Fibroblast of skin of abdomen (primary cell): ENCODE measurements around the gene CUEDC2. TPM values are rescaled to one million over a fixed set of nuclear protein-coding genes. Genes with fewer than 3 reads are reported as not detected.

Experiments
- DNase-seq: peaks from one replicate; pipeline ENCODE4 v3.0.0-alpha.2; 2013
- polyA plus RNA-seq, 2 experiments: library from polyadenylated mRNA; unstranded; fragments of 120-200 nt; gene quantifications; one replicate each; pipeline ENCODE4 v1.2.1, GENCODE V29; 2013; ENCODE audit not compliant: insufficient read length in 2 of 2

Gene CUEDC2
- polyA plus RNA-seq (2013, experiment 1 of 2; ENCODE audit: insufficient read length) = 83.7 TPM
- 89.3 TPM for polyA plus RNA-seq (2013, experiment 2 of 2; ENCODE audit: insufficient read length)

DNA sequence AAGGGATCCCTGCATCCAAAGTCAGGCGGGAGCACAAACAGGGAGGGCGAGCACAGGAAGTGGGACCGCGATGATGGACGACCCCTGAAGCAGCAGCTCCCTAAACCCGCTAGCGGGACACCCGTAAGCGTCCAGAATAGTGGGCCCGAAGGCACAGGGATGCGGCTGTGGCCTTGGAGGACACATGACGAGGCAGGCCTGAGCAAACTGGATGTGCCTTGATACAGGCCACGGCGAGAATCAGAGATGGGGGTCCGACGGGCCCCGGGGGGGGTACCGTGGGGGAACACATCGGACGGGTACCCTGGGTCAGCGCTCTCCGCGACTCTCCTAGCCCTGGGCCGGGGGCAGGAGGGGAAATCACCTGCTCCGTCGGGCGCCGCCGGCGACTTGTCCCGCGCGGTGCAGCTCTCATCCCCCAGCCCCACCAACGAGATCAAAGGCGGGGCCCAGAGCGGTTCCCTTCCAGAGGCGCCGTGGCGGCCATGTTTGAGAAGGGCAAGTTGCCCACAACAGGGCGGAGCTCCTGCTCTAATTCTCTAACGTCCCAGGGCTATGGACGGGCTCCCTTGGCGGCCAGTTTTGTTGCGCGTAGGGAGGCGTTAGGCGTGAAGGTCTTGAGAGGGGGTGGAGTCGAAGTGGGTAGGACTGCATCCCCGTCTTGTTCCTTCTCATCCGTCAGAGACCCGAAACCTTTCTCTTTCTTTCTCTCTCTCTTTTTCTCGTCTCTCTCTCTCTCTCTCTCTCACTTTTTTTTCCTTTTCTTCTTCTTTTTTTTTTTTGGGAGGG is at the start of gene CUEDC2:
CUEDC2 (minus strand) TSS at position 413 of the 789 bp plus-strand sequence. CDS start 7,386 bp downstream, outside the sequence.
- DNase-seq = peak; percentile 98

- DNase-seq = no peak
These were observed 48.0 kb upstream of the CUEDC2 start for GRCh38 chr10:102480396-102480795.

DNA sequence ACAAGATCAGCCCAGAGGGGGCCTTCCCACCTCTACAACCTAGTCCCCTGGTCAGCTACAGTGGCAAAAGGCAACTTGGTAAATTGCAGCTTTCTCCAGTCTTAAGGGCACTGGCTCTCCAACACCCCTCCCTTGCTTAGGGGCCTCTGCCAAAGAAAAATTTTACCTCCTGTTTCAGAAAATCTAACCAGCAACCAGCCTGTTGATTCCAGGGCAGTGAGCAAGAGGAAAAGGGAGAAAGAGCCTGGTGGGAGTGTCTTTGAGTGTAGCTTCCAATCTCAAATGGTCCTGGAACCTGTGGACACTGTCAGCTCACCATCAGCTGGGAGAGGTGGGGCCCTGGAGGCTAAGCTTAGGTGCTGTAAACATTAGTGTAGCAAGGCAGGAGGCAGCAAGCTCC is 47.3 kb upstream of the CUEDC2 start:
- DNase-seq = no peak

DNA sequence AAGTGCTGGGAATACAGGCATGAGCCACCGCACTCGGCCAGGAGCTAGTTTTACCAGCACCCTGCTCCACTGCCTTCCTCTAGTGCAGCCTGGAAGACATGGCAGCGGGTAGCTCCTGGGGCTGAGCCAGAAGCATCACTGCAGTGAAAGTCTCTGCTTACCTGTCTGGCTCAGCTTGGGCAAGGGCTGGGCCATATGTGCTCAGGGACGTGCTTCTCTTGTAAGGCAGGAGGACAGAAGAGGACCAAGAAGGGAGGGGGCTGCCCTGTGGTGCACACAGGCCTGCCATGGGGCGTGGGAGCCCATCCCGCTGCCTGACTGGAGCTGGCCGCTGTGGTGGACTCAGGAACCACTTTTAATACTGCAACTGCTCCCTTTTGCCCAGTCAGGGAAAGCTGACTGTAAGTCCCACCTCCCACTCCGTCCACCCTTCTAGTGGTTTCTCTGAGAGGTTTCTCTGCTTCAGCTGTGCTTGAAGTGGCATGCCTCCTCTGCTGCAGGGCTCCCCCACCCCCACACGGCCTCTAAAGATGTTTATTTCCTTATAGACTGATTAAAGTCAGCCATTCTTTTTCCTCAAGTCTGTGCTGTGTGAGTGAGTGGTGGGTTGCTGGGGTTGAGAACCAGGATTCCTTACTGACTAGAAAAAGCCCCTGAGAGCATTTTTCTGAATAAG is 44.2 kb upstream of the CUEDC2 start:
- no peak for DNase-seq

DNA sequence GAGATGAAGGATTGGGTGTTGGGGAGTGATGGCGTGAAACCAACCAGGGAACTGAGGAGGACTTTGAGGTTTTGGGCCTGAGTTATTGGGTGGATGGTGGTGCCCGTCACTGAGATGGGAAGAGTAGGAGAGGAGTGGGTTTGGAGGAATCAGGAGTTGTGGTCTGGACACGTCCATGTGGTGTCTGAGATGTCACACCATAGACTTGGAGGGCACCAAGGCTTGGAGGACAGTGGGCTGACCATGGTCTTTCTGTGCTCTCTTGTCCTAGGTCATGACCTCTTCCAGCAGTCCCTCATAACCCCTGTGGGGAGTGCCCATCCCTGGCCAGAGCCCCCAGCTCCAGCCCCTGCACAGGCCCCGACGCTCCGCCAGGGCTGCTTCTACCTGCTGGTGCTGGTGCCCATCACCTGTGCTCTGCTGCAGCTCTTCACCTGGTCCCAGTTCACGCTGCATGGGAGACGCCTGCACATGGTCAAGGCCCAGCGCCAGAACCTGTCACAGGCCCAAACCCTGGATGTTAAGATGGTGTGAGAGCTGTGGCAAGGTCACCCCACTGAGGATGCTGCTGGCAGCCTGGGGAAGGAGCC is 43.2 kb upstream of the CUEDC2 start:
- DNase-seq = no peak

DNA sequence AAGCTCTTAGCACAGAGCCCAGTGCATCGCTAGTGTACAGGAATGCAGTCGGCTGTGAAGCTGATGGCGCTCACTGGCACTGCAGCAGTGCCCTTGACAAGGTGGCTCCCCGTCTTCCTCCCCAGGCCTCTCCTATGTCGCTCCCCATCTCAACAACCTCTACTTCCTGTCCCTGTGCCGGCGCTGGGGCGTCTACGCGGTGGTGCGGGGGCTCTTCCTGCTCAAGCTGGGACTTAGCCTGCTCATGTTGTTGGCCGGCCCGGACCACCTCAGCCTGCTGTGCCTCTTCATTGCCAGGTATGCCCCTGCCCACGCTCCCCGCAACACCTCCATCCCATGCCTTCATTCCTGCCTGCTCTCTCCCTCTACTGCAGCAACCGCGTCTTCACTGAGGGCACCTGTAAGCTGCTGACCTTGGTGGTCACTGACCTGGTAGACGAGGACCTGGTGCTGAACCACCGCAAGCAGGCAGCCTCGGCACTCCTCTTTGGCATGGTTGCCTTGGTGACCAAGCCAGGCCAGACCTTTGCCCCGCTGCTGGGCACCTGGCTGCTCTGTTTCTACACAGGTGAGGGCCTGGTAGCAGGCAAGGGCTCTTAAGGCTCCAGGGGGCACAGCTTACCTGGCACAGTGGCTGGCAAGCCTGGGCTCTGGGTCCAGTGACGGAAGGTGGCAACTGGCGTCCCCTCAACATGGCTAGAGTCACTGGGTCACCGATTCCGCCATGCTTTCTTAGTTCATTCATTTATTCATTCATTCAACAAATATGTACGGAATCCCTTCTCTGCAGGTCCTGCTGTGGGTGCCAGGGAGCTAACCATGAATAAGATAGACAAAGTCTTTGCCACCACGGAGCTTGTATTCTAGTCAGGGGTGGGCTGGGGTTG is 41.3 kb upstream of the CUEDC2 start:
- no peak for DNase-seq

DNA sequence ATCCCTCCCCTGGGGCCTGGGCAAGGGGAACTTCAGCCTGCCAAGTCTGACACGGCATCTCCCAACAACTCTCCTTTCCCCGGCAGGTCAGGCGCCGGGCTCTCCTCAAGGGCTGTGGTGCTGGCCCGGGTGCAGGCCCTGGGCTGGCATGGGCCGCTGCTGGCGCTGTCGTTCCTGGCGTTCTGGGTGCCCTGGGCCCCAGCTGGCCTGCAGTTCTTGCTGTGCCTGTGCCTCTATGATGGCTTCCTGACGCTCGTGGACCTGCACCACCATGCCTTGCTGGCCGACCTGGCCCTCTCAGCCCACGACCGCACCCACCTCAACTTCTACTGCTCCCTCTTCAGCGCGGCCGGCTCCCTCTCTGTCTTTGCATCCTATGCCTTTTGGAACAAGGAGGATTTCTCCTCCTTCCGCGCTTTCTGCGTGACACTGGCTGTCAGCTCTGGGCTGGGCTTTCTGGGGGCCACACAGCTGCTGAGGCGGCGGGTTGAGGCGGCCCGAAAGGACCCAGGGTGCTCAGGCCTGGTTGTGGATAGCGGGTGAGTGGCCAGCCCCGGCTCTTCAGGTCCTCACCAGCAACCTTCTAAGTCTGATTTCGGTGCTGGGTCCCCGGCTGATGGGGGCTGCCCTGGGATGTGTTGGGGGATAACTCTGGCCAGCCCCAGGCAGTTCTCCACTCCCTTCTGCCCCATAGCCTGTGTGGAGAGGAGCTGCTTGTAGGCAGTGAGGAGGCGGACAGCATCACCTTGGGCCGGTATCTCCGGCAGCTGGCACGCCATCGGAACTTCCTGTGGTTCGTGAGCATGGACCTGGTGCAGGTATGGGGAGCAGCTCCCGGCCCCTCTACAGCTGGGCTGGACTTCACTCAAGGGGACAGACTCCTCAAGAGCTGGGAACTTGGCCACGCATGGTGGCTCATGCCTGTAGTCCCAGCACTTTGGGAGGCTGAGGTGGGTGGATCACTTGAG is 38.5 kb upstream of the CUEDC2 start:
- DNase-seq = no peak

DNA sequence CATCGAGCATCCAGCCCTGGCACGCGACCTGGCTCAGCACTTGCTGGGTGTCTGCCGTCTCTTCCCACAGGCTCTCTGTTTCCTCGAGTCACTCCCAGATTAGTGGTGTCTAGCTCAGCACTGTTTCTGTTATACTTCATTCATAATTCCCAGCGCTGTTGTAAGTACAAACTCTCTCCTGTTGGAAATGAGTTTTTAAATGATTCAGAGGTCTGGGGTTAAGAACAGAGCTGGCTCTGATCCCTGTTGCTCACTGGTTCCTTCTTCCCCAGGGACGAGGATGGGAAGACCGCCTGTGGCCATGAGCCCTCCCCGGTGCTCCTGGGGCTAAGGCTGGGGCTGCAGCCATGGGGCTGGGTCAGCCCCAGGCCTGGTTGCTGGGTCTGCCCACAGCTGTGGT is 36.3 kb upstream of the CUEDC2 start:
- DNase-seq = no peak

DNA sequence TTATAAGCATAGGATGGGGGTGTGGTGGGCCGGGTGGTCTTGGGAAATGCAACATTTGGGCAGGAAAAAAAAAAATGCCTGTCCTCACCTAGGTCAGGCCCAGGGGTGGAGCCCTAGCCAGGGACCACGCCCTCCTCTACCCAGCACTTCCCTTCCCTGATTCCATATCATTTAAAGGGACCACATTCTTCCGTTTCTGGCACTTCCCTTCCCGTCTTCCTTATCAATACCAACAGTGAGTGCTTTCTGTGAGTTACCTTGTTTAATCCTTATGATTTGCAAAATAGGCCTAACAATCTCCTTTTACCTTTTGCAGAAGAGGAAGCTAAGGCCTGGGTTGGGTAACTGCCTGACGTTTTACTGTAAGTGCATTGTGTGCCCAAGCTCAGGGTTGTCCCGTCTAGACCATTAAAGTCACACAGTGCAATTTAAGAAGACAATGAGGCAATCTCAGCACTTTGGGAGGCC is 35.6 kb upstream of the CUEDC2 start:
- no peak for DNase-seq

- no peak for DNase-seq
These were observed 34.9 kb upstream of the CUEDC2 start for GRCh38 chr10:102467318-102467717.

GRCh38 chr10:102465466-102465865 is 33.1 kb upstream of the CUEDC2 start:
- DNase-seq = no peak

DNA sequence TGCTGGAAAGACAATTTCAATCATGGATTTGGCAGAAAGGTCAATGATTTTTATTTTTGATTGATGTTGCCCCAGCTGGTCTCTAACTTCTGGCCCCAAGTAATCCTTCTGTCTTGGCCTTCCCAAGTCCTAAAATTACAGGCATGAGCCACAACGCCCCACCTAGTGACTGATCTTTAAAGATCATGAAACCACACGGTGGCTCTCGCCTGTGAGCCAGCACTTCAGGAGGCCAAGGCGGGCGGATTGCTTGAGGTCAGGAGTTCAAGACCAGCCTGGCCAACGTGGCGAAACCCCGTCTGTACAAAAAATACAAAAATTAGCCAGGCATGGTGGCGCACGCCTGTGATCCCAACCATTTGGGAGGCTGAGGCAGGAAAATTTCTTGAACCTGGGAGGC is 31.6 kb upstream of the CUEDC2 start:
- no peak for DNase-seq

DNA sequence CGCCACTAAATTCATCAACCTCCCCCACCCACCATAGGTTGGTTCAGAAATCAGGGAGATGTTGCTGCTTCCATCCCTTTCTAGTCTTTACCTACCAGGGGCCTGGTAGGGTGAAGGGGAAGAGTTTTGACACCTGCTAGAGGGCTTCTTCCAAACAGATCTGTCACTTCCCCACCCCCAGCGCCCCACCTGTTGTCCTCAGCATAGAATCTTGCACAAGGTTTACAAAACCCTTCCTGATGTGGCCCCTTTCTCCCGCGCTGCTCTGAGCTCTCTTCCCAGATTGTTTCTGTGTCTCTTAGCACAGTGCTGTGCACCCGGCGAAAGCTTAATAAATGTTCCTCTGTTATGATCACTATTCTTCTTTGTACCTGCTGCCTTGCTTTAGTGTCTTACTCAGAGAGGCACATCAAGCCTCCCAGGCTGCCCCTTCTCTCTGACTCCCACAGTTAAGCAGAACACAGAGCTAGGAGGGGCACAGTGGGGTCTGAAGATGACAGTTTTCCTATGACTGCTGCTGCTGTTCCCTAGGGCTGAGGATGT is 30.2 kb upstream of the CUEDC2 start:
- DNase-seq = no peak

- peak; percentile 77 for DNase-seq
These were observed 29.0 kb upstream of the CUEDC2 start for GRCh38 chr10:102461187-102462054.

DNA sequence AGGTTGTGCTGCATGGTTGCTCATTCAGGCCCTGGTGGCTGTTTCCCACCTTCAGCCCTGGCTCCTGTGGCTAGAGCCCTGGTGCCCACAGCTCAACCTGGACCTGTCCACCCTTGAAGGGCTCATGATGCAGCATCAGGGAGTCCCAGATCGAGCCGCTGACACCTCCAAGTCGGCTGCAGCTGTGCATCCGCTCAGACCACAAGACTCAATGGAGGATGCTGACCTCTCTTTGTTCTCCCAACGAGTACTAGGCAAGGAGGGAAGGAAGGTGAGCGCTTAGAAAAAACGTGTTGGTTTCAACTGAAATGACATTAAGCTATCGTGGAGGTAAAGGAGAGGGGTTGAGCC is 28.4 kb upstream of the CUEDC2 start:
- DNase-seq = no peak

DNA sequence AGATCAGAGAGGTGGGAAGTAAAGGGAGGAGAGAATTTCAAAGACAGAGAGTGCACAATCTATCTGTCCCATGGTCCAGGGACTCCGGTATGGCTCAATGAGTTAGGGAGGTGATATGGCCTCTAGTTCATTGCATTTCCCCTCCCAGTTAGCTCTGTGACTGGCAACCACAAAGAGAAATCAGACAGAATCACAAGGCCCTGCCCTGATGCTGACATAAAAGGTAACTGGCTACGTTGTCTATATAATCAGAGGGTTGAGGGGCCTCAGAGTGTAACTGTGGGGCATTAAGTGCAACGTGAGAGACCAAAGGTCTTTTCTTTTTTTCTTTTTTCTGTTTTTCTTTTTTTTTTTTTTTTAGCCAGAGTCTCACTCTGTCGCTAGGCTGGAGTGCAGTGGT is 26.3 kb upstream of the CUEDC2 start:
- no peak for DNase-seq

DNA sequence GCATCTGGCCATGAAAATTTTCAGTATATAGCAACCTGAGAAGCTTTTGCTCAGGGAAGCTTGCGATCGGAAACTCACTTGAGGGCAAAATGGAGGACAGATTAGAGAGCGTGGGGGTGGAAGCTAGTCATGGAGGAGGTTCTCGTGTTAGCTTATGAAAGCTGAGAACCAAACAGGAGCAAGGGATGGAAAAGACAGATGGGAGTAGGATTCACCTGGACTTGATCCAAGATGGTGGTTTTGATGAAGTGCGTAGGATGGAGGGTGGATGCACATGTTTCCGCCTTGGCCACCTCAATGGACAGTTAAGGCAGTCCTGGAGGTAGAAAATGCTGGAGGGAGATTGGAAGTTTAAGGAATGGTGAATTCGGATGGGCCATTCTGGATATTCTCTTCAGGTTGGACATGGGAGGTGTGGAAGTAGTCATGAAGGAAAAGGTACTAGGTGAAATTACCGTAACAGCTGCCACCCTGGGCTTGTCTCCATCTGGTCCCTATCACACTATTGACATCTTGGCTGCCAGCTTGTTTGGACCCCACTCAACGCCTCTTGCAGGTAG is 25.3 kb upstream of the CUEDC2 start:
- DNase-seq = peak; percentile 14

- DNase-seq = peak; percentile 84
These were observed 23.6 kb upstream of the CUEDC2 start for GRCh38 chr10:102455893-102456471.
